HG03342 (cell line): ENCODE measurements around the gene C11orf21.
"Not testable (repeated sequence)": the region's sequence is repeated elsewhere in the genome, so short reads cannot be mapped to it uniquely, and the experiment has no call there.

ENCODE experiments used
- ATAC-seq: cut with Tn5 transposase; IDR thresholded peaks from one replicate; pipeline ENCODE4 v1.9.1; 2021; ENCODE audit warnings: mild to moderate bottlenecking, moderate library complexity; ENCODE audit not compliant: unreplicated experiment

The C11orf21 gene

GRCh38 chr11:2301631-2302305 lies at the start of gene C11orf21, which contains the start of gene TSPAN32:
C11orf21 (minus strand) TSS chr11:2301918; CDS start chr11:2301808, 110 bp downstream.
TSPAN32 (plus strand) TSS chr11:2302013; CDS start chr11:2302150, 137 bp downstream.
- ATAC-seq: peak; percentile 62

- ATAC-seq: no peak
Measured at GRCh38 chr11:2348986-2349385, 47.3 kb upstream of the C11orf21 start.

GRCh38 chr11:2347308-2347830 lies 45.7 kb upstream of the C11orf21 start:
- ATAC-seq: no peak

GRCh38 chr11:2346586-2347307 lies 45.0 kb upstream of the C11orf21 start:
- ATAC-seq: no peak

GRCh38 chr11:2346014-2346413 lies 44.3 kb upstream of the C11orf21 start:
- ATAC-seq: no peak

- ATAC-seq: no peak
Measured at GRCh38 chr11:2345050-2345449, 43.3 kb upstream of the C11orf21 start.

GRCh38 chr11:2343502-2343901 lies 41.8 kb upstream of the C11orf21 start:
- ATAC-seq: no peak

GRCh38 chr11:2342981-2343380 lies 41.3 kb upstream of the C11orf21 start:
- ATAC-seq: no peak

GRCh38 chr11:2342557-2342956 lies 40.8 kb upstream of the C11orf21 start:
- ATAC-seq: no peak

GRCh38 chr11:2338760-2339159 lies 37.0 kb upstream of the C11orf21 start:
- ATAC-seq: not testable (repeated sequence)

GRCh38 chr11:2335286-2335685 lies 33.6 kb upstream of the C11orf21 start:
- not testable (repeated sequence) for ATAC-seq

GRCh38 chr11:2333486-2334205 lies 31.9 kb upstream of the C11orf21 start:
- not testable (repeated sequence) for ATAC-seq

GRCh38 chr11:2332569-2332968 lies 30.9 kb upstream of the C11orf21 start:
- not testable (repeated sequence) for ATAC-seq

- ATAC-seq: no peak
Measured at GRCh38 chr11:2331404-2331803, 29.7 kb upstream of the C11orf21 start.

- no peak for ATAC-seq
Measured at GRCh38 chr11:2330696-2331095, 29.0 kb upstream of the C11orf21 start.

GRCh38 chr11:2329551-2329950 lies 27.8 kb upstream of the C11orf21 start:
- no peak for ATAC-seq

- no peak for ATAC-seq
Measured at GRCh38 chr11:2328656-2329354, 27.1 kb upstream of the C11orf21 start.

GRCh38 chr11:2328021-2328420 lies 26.3 kb upstream of the C11orf21 start:
- no peak for ATAC-seq

- no peak for ATAC-seq
Measured at GRCh38 chr11:2327032-2327431, 25.3 kb upstream of the C11orf21 start.

GRCh38 chr11:2325719-2326118 lies 24.0 kb upstream of the C11orf21 start:
- no peak for ATAC-seq

GRCh38 chr11:2325123-2325522 lies 23.4 kb upstream of the C11orf21 start:
- ATAC-seq: no peak
